HepG2 (cell line): ENCODE results near the gene TUFM. TPM values are rescaled to one million over a fixed set of nuclear protein-coding genes. Genes with fewer than 3 reads are reported as not detected.

Experiments used
- AGO2 ChIP-seq: fragments of 200-400 bp; formaldehyde crosslinking; optimal IDR thresholded peaks from 2 replicates; pipeline ENCODE3; 2017; ENCODE audit warnings: mild to moderate bottlenecking, low read depth, low read length, moderate library complexity
- CHD2 ChIP-seq: IDR thresholded peaks from 2 replicates; pipeline ENCODE4 v1.6.1; 2011; ENCODE audit warnings: low read depth, low read length, improper control_type of control experiment
- ELF1 ChIP-seq: sonication (generic); formaldehyde crosslinking; IDR thresholded peaks from 2 replicates; pipeline ENCODE4 v1.4.0; 2020; ENCODE audit warnings: missing genetic modification reagents
- ERF ChIP-seq: IDR thresholded peaks from 2 replicates; pipeline ENCODE4 v1.6.1; 2018; ENCODE audit warnings: missing biosample characterization, missing genetic modification reagents
- FLYWCH1 ChIP-seq: sonication (generic); formaldehyde crosslinking; IDR thresholded peaks from 2 replicates; pipeline ENCODE4 v1.8.1; 2023; ENCODE audit warnings: mild to moderate bottlenecking, missing genetic modification reagents
- FOSL1 ChIP-seq: sonication (generic); formaldehyde crosslinking; IDR thresholded peaks from 2 replicates; pipeline ENCODE4 v1.9.0; 2021; ENCODE audit warnings: missing genetic modification reagents, borderline replicate concordance
- FOXO4 ChIP-seq: sonication (generic); formaldehyde crosslinking; conservative IDR thresholded peaks from 2 replicates; pipeline ENCODE4 v1.8.1; 2023; ENCODE audit warnings: missing genetic modification reagents
- JUND ChIP-seq: sonication (generic); formaldehyde crosslinking; IDR thresholded peaks from 2 replicates; pipeline ENCODE4 v1.8.0; 2022; ENCODE audit warnings: mild to moderate bottlenecking, missing genetic modification reagents
- KDM3A ChIP-seq: IDR thresholded peaks from 2 replicates; pipeline ENCODE4 v1.6.1; 2018; ENCODE audit warnings: low read depth, missing compliant biosample characterization
- MAFG ChIP-seq: sonication (generic); formaldehyde crosslinking; IDR thresholded peaks from 2 replicates; pipeline ENCODE4 v1.5.1; 2020; ENCODE audit warnings: mild to moderate bottlenecking, missing genetic modification reagents
- MNT ChIP-seq: fragments of 450-650 bp; IDR thresholded peaks from 2 replicates; pipeline ENCODE4 v1.6.1; 2016
- MTERF4 ChIP-seq: sonication (generic); formaldehyde crosslinking; IDR thresholded peaks from 2 replicates; pipeline ENCODE4 v1.8.0; 2023; ENCODE audit warnings: mild to moderate bottlenecking, missing genetic modification reagents
- MYC ChIP-seq: sonication (generic); formaldehyde crosslinking; IDR thresholded peaks from 2 replicates; pipeline ENCODE4 v1.9.0; 2021; ENCODE audit warnings: missing genetic modification reagents, borderline replicate concordance
- SIN3A ChIP-seq: IDR thresholded peaks from 2 replicates; pipeline ENCODE4 v1.6.1; 2011; ENCODE audit warnings: low read depth, mild to moderate bottlenecking, control low read depth, low read length, borderline replicate concordance
- SRSF9 ChIP-seq: fragments of 200-400 bp; formaldehyde crosslinking; IDR thresholded peaks from 2 replicates; pipeline ENCODE4 v1.6.1; 2018; ENCODE audit warnings: borderline replicate concordance, mild to moderate bottlenecking, low read depth, low read length; ENCODE audit not compliant: insufficient read depth, poor library complexity, severe bottlenecking
- TCF12 ChIP-seq, 2 experiments: fragments of 450-650 bp in 1 of 2; sonication (generic) in 1 of 2; formaldehyde crosslinking in 1 of 2; IDR thresholded peaks; 2 replicates each; pipeline versions ENCODE4 v1.6.1 to v1.8.0; 2017 to 2022; ENCODE audit warnings: antibody characterized with exemption in 1 of 2, mild to moderate bottlenecking in 1 of 2, missing genetic modification reagents in 1 of 2, moderate library complexity in 1 of 2
- TP53 ChIP-seq: sonication (generic); formaldehyde crosslinking; conservative IDR thresholded peaks from 2 replicates; pipeline ENCODE4 v1.4.0; 2020; ENCODE audit warnings: missing genetic modification reagents
- ZBTB8A ChIP-seq: sonication (generic); formaldehyde crosslinking; IDR thresholded peaks from 2 replicates; pipeline ENCODE4 v1.4.0; 2020; ENCODE audit warnings: mild to moderate bottlenecking, low read depth, missing genetic modification reagents, borderline replicate concordance
- ZFP1 ChIP-seq: IDR thresholded peaks from 2 replicates; pipeline ENCODE4 v1.6.1; 2016
- ZNF446 ChIP-seq: sonication (generic); formaldehyde crosslinking; IDR thresholded peaks from 2 replicates; pipeline ENCODE4 v1.5.0; 2020; ENCODE audit warnings: mild to moderate bottlenecking, missing genetic modification reagents
- ZNF549 ChIP-seq: sonication (generic); formaldehyde crosslinking; IDR thresholded peaks from 2 replicates; pipeline ENCODE4 v1.5.0; 2020; ENCODE audit warnings: missing genetic modification reagents
- ZNF577 ChIP-seq: sonication (generic); formaldehyde crosslinking; IDR thresholded peaks from 2 replicates; pipeline ENCODE4 v1.4.0; 2020; ENCODE audit warnings: mild to moderate bottlenecking, low read depth, missing genetic modification reagents, borderline replicate concordance
- ZNF580 ChIP-seq: IDR thresholded peaks from 2 replicates; pipeline ENCODE4 v1.6.1; 2016; ENCODE audit warnings: low read depth, borderline replicate concordance
- ZNF589 ChIP-seq: sonication (generic); formaldehyde crosslinking; conservative IDR thresholded peaks from 2 replicates; pipeline ENCODE4 v1.8.0; 2022; ENCODE audit warnings: mild to moderate bottlenecking, moderate library complexity, missing genetic modification reagents
- ZNF749 ChIP-seq: sonication (generic); formaldehyde crosslinking; IDR thresholded peaks from 2 replicates; pipeline ENCODE4 v1.8.0; 2022; ENCODE audit warnings: mild to moderate bottlenecking, missing genetic modification reagents, moderate library complexity, borderline replicate concordance
- ZNF772 ChIP-seq: sonication (generic); formaldehyde crosslinking; IDR thresholded peaks from 2 replicates; pipeline ENCODE4 v1.5.0; 2020; ENCODE audit warnings: mild to moderate bottlenecking, missing genetic modification reagents
- ZZZ3 ChIP-seq: sonication (generic); formaldehyde crosslinking; IDR thresholded peaks from 2 replicates; pipeline ENCODE4 v1.4.0; 2020; ENCODE audit warnings: missing genetic modification reagents, mild to moderate bottlenecking, borderline replicate concordance
- polyA plus RNA-seq, 8 experiments: library from polyadenylated mRNA; depleted of rRNA in 3 of 8; stranded (reverse) in 7 of 8; unstranded in 1 of 8; fragments of >200 nt; fragmentation: Illumina TruSeq in 4 of 8; extraction: Trizol in 4 of 8; gene quantifications; 2 replicates each; pipeline versions ENCODE4 v1.2.1 to v1.2.3, GENCODE V29; 2011 to 2016; ENCODE audit warnings: low read depth in 4 of 8, missing spikeins in 1 of 8, mixed read lengths in 1 of 8; ENCODE audit not compliant: insufficient read depth in 1 of 8
- total RNA-seq, 5 experiments: library from RNA; depleted of rRNA; stranded (reverse); fragments of >200 nt; fragmentation: Illumina TruSeq; extraction: Trizol; gene quantifications; 2 replicates each; pipeline ENCODE4 v1.2.3, GENCODE V29; 2016; ENCODE audit warnings: low read depth in 1 of 5

TUFM gene
- total and polyA plus RNA-seq, 2 of the 13 experiments (the other 11 are each of a cell fraction or from before 2014, with no cell fraction given) = 206 to 298 TPM

GRCh38 chr16:28845761-28846079 lies 428 bp downstream of the TUFM start (continued):
- peak; percentile 66 for TF ChIP-seq MNT
- TF ChIP-seq SRSF9 = no peak
- TF ChIP-seq MTERF4 (CRISPR knock-in tag) = no peak
- TF ChIP-seq ZNF749 = no peak
- no peak for TF ChIP-seq ZFP1 (CRISPR knock-in tag)
- no peak for TF ChIP-seq CHD2
- no peak for TF ChIP-seq FOSL1 (CRISPR knock-in tag)
- TF ChIP-seq AGO2 = no peak
- TF ChIP-seq FOXO4 (CRISPR knock-in tag) = 0 out of 2 replicates have a peak, but pooled peaks have one; percentile 80
- no peak for TF ChIP-seq JUND
- TF ChIP-seq TP53 = no peak
- TF ChIP-seq ZNF446 (CRISPR knock-in tag) = no peak
- TF ChIP-seq ZBTB8A (CRISPR knock-in tag) = no peak
- TF ChIP-seq KDM3A (CRISPR knock-in tag) = no peak
- TF ChIP-seq ZZZ3 (CRISPR knock-in tag) = no peak
- no peak for TF ChIP-seq TCF12 (IDR thresholded peaks at IDR 0.05)
- TF ChIP-seq TCF12 (CRISPR knock-in tag; IDR thresholded peaks at IDR 0.05) = no peak
- no peak for TF ChIP-seq ZNF580 (CRISPR knock-in tag)
- no peak for TF ChIP-seq ZNF589
- TF ChIP-seq MAFG (CRISPR knock-in tag) = no peak
- TF ChIP-seq ELF1 (CRISPR knock-in tag) = no peak
- peak; percentile 52; the same call in 1 of the 2 replicates for TF ChIP-seq SIN3A
- TF ChIP-seq ZNF577 = no peak
- TF ChIP-seq ERF (CRISPR knock-in tag) = no peak
- TF ChIP-seq ZNF549 (CRISPR knock-in tag) = no peak
- no peak for TF ChIP-seq ZNF772
- no peak for TF ChIP-seq FLYWCH1 (CRISPR knock-in tag)
- no peak for TF ChIP-seq MYC (CRISPR knock-in tag)
